Breast epithelium (tissue), 3 donors: Measurements from ENCODE around the gene DPF1.

Experiments used
- CTCF ChIP-seq, 3 donors: fragments of 450-650 bp; IDR thresholded peaks; one replicate each; pipeline ENCODE4 v1.5.1; 2016 to 2017; ENCODE audit warnings: antibody characterized with exemption in 3 of 3, mild to moderate bottlenecking in 3 of 3, moderate library complexity in 3 of 3
- POLR2A ChIP-seq: fragments of 450-650 bp; IDR thresholded peaks from one replicate; pipeline ENCODE4 v1.6.1; 2016; ENCODE audit warnings: antibody characterized with exemption, mild to moderate bottlenecking, moderate library complexity
- POLR2AphosphoS5 ChIP-seq, 3 donors: sonication (generic); formaldehyde crosslinking; IDR thresholded peaks; one replicate each; pipeline ENCODE4 v1.6.1; 2017; ENCODE audit warnings: antibody characterized with exemption in 3 of 3

DNA sequence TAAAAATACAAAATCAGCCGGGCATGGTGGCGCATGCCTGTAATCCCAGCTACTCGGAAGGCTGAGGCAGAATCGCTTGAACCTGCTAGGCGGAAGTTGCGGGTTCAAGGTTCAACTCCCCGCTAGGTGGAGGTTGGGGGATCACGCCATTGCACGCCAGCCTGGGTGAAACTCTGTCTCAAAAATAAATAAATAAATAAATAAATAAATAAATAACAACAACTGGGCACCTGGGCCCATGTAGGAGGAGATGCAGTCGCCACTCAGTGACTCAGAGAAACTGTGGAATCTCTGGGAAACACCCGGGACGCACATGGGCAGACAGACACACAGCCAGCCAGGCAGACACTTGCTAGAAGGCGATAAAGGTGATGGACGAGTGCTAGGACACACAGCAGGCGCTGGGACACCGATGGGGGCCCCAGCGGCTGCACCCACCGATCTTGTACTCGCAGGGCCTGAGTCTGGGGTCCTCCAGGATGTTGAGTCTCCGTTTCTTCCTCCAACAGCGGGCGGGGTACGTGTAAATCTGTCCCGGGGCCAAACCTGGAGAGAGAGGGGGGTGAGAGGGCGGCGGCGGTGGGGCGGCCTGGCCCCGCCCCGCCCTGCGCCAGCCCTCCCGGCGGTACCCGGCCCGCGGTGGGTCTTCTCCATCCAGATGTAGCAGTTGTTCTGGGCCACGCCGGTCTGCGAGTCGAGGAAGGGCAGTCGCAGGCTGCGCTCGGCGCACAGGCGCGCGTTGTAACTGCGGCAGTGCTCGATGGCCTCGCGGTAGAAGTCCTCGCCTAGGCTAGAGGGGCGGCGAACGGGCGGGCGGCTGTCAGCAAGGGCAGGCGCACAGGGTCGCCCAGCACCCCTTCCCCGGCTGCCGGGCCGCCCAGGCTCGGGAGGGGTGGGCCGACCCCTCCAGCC lies 1.8 kb downstream of the DPF1 start:
- TF ChIP-seq CTCF (IDR thresholded peaks at IDR 0.05) (no peak), POLR2A (no peak), POLR2AphosphoS5 (IDR thresholded peaks at IDR 0.05) (no peak)
